Measurements from ENCODE around the gene DOCK7.
"Not testable (repeated sequence)": the region's sequence is repeated elsewhere in the genome, so short reads cannot be mapped to it uniquely, and the experiment has no call there.

Gene DOCK7

DNA sequence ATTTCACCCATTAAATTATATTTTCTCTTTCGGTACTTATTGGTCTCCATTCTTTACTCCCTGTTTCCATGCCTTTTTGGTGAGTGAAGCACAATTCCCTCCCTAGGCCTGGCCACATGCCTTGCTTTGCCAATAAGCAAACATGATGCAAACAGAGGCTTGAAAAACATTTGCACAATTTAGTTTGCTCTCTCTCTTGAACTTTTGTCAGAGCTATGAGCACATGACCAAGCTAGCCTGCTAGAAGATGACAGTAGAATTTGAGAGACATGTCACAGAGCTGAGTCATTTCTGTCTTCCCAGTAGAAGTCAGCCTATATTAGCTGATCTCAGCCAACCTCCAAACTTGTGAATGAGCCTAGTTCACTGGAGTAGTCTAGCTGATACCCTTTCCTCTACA lies 66.3 kb downstream of the DOCK7 start:
- Histone ChIP-seq H3K9ac (ENCODE audit: low read depth in 1 of 2, low read length in 2 of 2) (no peak overlapping the region), H3K27ac (ENCODE audit: low read depth in 2 of 2, low read length in 2 of 2) (no peak overlapping the region), H3K36me3 (ENCODE audit: control insufficient read depth in 2 of 2, insufficient read depth in 2 of 2, low read length in 2 of 2) (peaks cover 6 to 13% of the 10 kb centered on the region in 2 donors), H3K27me3 (ENCODE audit: control insufficient read depth in 2 of 2, insufficient read depth in 2 of 2, low read length in 2 of 2) (no peaks in the 10 kb centered on the region), H3K4me1 (ENCODE audit: control insufficient read depth in 2 of 2, insufficient read depth in 2 of 2, low read length in 2 of 2) (no peaks in the 10 kb centered on the region), H3K9me3 (ENCODE audit: control insufficient read depth in 2 of 2, low read length in 2 of 2) (no peaks in the 10 kb centered on the region), H3K4me3 (ENCODE audit: low read length in 2 of 2) (no peak overlapping the region)

DNA sequence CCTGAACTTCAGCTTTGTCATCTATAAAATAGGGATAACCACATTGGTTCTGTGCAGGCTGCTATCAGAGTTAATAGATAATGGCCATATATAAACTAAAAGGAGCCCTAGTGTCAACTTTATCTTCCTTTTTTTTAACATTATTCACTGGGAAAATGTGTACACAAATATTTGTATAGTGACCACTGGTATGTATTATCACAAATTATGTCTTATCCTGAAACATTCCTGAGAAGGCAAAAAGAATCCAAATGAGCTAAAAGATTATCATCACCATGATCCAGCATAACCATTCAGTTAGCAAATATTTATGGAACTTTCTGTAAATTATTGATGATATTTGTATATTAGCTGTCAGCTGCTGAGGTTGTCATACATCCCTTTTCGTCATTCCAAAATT lies 74.3 kb downstream of the DOCK7 start:
- H3K9ac ChIP-seq (ENCODE audit: low read depth in 1 of 2, low read length in 2 of 2): no peak overlapping the region
- H3K4me3 ChIP-seq (ENCODE audit: low read length in 2 of 2): no peak overlapping the region
- H3K4me1 ChIP-seq (ENCODE audit: control insufficient read depth in 2 of 2, insufficient read depth in 2 of 2, low read length in 2 of 2): no peaks in the 10 kb centered on the region

DNA sequence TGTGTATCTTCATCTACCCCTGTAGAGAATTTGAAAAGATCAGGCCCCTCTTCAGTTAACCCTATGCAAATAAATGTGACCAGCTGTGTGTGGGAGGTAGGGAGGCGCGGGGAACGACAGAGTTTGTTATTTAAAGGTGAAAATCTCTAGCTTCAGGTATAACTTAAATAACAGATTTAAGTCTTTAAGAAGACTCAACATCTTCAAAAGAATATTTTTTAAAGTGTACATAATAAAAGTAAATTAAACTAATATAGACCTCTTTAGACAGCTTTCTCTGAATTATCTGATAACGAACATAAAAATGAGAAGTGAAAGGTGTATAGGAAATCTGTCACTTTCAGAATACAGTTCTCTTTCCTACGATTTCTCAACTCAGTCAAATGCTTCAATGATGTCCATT lies 74.9 kb downstream of the DOCK7 start:
- Histone ChIP-seq H3K27ac (ENCODE audit: low read depth in 2 of 2, low read length in 2 of 2) (no peak overlapping the region), H3K27me3 (ENCODE audit: control insufficient read depth in 2 of 2, insufficient read depth in 2 of 2, low read length in 2 of 2) (no peaks in the 10 kb centered on the region), H3K4me3 (ENCODE audit: low read length in 2 of 2) (no peak overlapping the region), H3K4me1 (ENCODE audit: control insufficient read depth in 2 of 2, insufficient read depth in 2 of 2, low read length in 2 of 2) (no peaks in the 10 kb centered on the region), H3K9me3 (ENCODE audit: control insufficient read depth in 2 of 2, low read length in 2 of 2) (no peaks in the 10 kb centered on the region), H3K36me3 (ENCODE audit: control insufficient read depth in 2 of 2, insufficient read depth in 2 of 2, low read length in 2 of 2) (peaks cover 0 to 2% of the 10 kb centered on the region in 2 donors), H3K9ac (ENCODE audit: low read depth in 1 of 2, low read length in 2 of 2) (no peak overlapping the region)

More for the DNA sequence above, 74.3 kb downstream of the DOCK7 start:
- H3K9me3 ChIP-seq (ENCODE audit: control insufficient read depth in 2 of 2, low read length in 2 of 2): no peaks in the 10 kb centered on the region
- H3K27ac ChIP-seq (ENCODE audit: low read depth in 2 of 2, low read length in 2 of 2): no peak overlapping the region
- H3K27me3 ChIP-seq (ENCODE audit: control insufficient read depth in 2 of 2, insufficient read depth in 2 of 2, low read length in 2 of 2): no peaks in the 10 kb centered on the region
- peaks cover 0 to 2% of the 10 kb centered on the region in 2 donors for H3K36me3 ChIP-seq (ENCODE audit: control insufficient read depth in 2 of 2, insufficient read depth in 2 of 2, low read length in 2 of 2)

DNA sequence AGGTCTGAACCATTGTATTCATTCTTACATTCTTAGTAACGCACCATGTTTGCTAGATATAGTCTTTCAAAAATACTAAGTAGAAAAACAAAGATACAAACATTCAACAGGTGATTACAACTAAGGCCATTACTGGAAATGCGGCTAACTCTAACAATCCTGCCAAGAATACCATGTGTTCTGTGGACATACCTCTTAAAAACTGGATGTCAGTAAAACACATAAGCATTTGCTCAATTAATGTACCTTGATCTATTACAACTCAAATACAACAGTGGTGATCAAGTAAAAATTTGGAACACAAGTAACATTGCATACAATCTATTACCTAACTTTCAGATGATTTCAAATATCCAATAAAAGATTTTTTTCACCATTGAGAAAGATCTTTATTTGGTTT lies 75.4 kb downstream of the DOCK7 start:
- H3K4me1 ChIP-seq (ENCODE audit: control insufficient read depth in 2 of 2, insufficient read depth in 2 of 2, low read length in 2 of 2): no peaks in the 10 kb centered on the region
- H3K27me3 ChIP-seq (ENCODE audit: control insufficient read depth in 2 of 2, insufficient read depth in 2 of 2, low read length in 2 of 2): no peaks in the 10 kb centered on the region
- H3K9ac ChIP-seq (ENCODE audit: low read depth in 1 of 2, low read length in 2 of 2): no peak overlapping the region
- H3K4me3 ChIP-seq (ENCODE audit: low read length in 2 of 2): no peak overlapping the region
- H3K36me3 ChIP-seq (ENCODE audit: control insufficient read depth in 2 of 2, insufficient read depth in 2 of 2, low read length in 2 of 2): peaks cover 0 to 2% of the 10 kb centered on the region in 2 donors
- H3K27ac ChIP-seq (ENCODE audit: low read depth in 2 of 2, low read length in 2 of 2): no peak overlapping the region
- no peaks in the 10 kb centered on the region for H3K9me3 ChIP-seq (ENCODE audit: control insufficient read depth in 2 of 2, low read length in 2 of 2)

DNA sequence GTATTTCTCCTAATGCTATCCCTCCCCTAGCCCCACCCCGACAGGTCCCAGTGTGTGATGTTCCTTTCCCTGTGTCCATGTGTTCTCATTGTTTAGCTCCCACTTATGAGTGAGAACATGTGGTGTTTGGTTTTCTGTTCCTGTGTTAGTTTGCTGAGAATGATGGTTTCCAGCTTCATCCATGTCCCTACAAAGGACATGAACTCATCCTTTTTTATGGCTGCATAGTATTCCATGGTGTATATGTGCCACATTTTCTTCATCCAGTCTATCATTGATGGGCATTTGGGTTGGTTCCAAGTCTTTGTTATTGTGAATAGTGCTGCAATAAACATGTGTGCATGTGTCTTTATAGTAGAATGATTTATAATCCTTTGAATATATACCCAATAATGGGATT lies 77.6 kb downstream of the DOCK7 start:
- not testable (repeated sequence) for H3K4me1 ChIP-seq (ENCODE audit: control insufficient read depth in 2 of 2, insufficient read depth in 2 of 2, low read length in 2 of 2); H3K27me3 ChIP-seq (ENCODE audit: control insufficient read depth in 2 of 2, insufficient read depth in 2 of 2, low read length in 2 of 2); H3K27ac ChIP-seq (ENCODE audit: low read depth in 2 of 2, low read length in 2 of 2); H3K9ac ChIP-seq (ENCODE audit: low read depth in 1 of 2, low read length in 2 of 2); H3K4me3 ChIP-seq (ENCODE audit: low read length in 2 of 2); H3K36me3 ChIP-seq (ENCODE audit: control insufficient read depth in 2 of 2, insufficient read depth in 2 of 2, low read length in 2 of 2); H3K9me3 ChIP-seq (ENCODE audit: control insufficient read depth in 2 of 2, low read length in 2 of 2)

DNA sequence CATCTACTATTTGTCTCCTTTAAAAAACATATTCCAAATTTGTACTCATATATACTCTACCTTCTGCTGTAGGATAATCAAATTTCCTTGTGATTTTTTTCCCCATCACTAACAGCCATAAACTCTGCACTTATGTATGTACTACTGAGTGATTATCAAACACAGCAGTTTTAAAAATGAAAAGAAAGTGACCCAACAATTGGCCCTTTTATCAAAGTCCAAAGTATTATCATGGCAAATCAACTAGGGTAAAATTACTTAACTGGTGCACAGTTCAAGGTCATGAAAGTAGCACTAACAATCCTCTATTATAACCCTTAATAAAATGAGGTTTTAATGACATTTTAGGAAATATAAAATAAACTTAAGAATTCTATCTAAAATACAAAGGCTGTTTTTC lies 79.3 kb downstream of the DOCK7 start:
- no peak overlapping the region for H3K27ac ChIP-seq (ENCODE audit: low read depth in 2 of 2, low read length in 2 of 2)
- peaks cover 0 to 2% of the 10 kb centered on the region in 2 donors for H3K36me3 ChIP-seq (ENCODE audit: control insufficient read depth in 2 of 2, insufficient read depth in 2 of 2, low read length in 2 of 2)
- H3K27me3 ChIP-seq (ENCODE audit: control insufficient read depth in 2 of 2, insufficient read depth in 2 of 2, low read length in 2 of 2): no peaks in the 10 kb centered on the region
- H3K4me1 ChIP-seq (ENCODE audit: control insufficient read depth in 2 of 2, insufficient read depth in 2 of 2, low read length in 2 of 2): no peaks in the 10 kb centered on the region
- no peaks in the 10 kb centered on the region for H3K9me3 ChIP-seq (ENCODE audit: control insufficient read depth in 2 of 2, low read length in 2 of 2)
- H3K4me3 ChIP-seq (ENCODE audit: low read length in 2 of 2): no peak overlapping the region
- no peak overlapping the region for H3K9ac ChIP-seq (ENCODE audit: low read depth in 1 of 2, low read length in 2 of 2)

DNA sequence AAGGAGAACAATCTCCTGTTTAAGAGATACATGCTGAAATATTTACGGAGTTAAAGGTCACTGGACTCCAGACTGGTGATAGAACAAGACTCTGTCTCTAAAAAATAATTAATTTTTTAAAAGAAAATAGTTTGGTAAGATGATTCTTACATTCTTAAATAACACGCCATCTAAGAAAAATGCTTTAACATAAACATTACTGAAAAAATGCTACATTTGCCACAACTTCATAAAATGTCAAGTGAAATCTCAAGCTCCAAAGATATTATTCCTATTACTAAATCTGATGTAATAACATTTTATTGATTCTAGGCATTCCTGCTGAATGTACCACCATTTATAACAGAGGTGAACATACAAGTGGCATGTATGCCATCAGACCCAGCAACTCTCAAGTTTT lies 86.7 kb downstream of the DOCK7 start:
- Histone ChIP-seq H3K36me3 (ENCODE audit: control insufficient read depth in 2 of 2, insufficient read depth in 2 of 2, low read length in 2 of 2) (no peaks in the 10 kb centered on the region), H3K4me1 (ENCODE audit: control insufficient read depth in 2 of 2, insufficient read depth in 2 of 2, low read length in 2 of 2) (no peaks in the 10 kb centered on the region), H3K9me3 (ENCODE audit: control insufficient read depth in 2 of 2, low read length in 2 of 2) (no peaks in the 10 kb centered on the region), H3K27me3 (ENCODE audit: control insufficient read depth in 2 of 2, insufficient read depth in 2 of 2, low read length in 2 of 2) (no peaks in the 10 kb centered on the region), H3K4me3 (ENCODE audit: low read length in 2 of 2) (no peak overlapping the region), H3K27ac (ENCODE audit: low read depth in 2 of 2, low read length in 2 of 2) (no peak overlapping the region), H3K9ac (ENCODE audit: low read depth in 1 of 2, low read length in 2 of 2) (no peak overlapping the region)

DNA sequence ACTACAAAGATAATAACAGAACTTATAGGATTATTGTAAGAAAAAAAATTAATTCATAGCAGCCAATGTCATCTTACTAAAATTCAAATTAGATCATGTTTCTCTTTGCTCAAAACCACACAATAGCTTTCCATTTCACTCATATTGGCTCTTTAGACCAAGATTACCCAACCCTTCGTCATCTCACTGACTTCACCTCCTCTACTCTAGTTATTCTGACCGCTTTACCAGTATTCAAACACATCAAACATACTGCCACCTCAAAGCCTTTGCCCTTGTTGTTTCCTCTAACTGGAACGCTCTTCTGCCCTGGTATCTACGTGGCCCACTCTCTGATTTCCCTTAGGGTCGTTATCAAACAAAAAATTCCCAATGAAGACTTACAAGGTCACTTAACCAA lies 89.1 kb downstream of the DOCK7 start:
- Histone ChIP-seq H3K9me3 (ENCODE audit: control insufficient read depth in 2 of 2, low read length in 2 of 2) (no peaks in the 10 kb centered on the region), H3K9ac (ENCODE audit: low read depth in 1 of 2, low read length in 2 of 2) (no peak overlapping the region), H3K27ac (ENCODE audit: low read depth in 2 of 2, low read length in 2 of 2) (no peak overlapping the region), H3K4me3 (ENCODE audit: low read length in 2 of 2) (no peak overlapping the region), H3K27me3 (ENCODE audit: control insufficient read depth in 2 of 2, insufficient read depth in 2 of 2, low read length in 2 of 2) (no peaks in the 10 kb centered on the region), H3K4me1 (ENCODE audit: control insufficient read depth in 2 of 2, insufficient read depth in 2 of 2, low read length in 2 of 2) (no peaks in the 10 kb centered on the region), H3K36me3 (ENCODE audit: control insufficient read depth in 2 of 2, insufficient read depth in 2 of 2, low read length in 2 of 2) (no peaks in the 10 kb centered on the region)

DNA sequence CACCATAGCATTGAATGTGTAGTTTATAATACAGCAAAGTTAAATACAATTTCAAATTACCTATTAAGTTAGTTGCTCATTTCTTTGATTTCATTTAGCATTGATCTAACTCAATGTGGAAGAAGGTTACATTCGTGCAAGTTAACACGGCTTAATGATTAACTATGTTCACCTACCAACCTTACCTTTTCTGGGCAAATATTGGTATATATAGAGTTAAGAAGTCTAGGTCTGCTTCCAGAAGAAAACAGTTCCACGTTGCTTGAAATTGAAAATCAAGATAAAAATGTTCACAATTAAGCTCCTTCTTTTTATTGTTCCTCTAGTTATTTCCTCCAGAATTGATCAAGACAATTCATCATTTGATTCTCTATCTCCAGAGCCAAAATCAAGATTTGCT lies 90.9 kb downstream of the DOCK7 start, which contains the start of gene ANGPTL3:
Gene ANGPTL3 (plus strand): TSS at position 240 of the 400 bp plus-strand sequence. CDS start 47 bp downstream, at position 287.
- Histone ChIP-seq H3K36me3 (ENCODE audit: control insufficient read depth in 2 of 2, insufficient read depth in 2 of 2, low read length in 2 of 2) (no peaks in the 10 kb centered on the region), H3K4me1 (ENCODE audit: control insufficient read depth in 2 of 2, insufficient read depth in 2 of 2, low read length in 2 of 2) (no peaks in the 10 kb centered on the region), H3K9me3 (ENCODE audit: control insufficient read depth in 2 of 2, low read length in 2 of 2) (no peaks in the 10 kb centered on the region), H3K27me3 (ENCODE audit: control insufficient read depth in 2 of 2, insufficient read depth in 2 of 2, low read length in 2 of 2) (no peaks in the 10 kb centered on the region), H3K9ac (ENCODE audit: low read depth in 1 of 2, low read length in 2 of 2) (no peak within 1 kb of the TSS), H3K27ac (ENCODE audit: low read depth in 2 of 2, low read length in 2 of 2) (no peak within 1 kb of the TSS), H3K4me3 (ENCODE audit: low read length in 2 of 2) (no peak within 1 kb of the TSS)

DNA sequence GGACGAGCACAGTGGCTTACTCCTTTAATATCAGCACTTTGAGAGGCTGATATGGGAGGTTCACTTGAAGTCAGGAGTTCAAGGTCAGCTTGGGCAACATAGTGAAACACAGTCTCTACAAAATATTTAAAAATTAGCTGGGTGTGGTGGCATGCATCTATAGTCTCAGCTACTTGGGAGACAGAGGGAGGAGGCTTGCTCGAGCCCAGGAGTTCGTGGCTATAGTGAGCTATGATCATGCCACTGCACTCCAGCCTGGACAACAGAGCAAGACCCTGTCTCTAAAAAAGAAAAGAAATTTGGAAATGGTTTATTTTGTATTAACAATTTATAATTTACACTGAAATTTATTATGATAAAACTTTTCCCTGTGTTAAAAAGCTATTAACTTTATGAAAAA lies 92.5 kb downstream of the DOCK7 start:
- no peak overlapping the region for H3K4me3 ChIP-seq (ENCODE audit: low read length in 2 of 2)
- H3K27ac ChIP-seq (ENCODE audit: low read depth in 2 of 2, low read length in 2 of 2): no peak overlapping the region
- no peaks in the 10 kb centered on the region for H3K9me3 ChIP-seq (ENCODE audit: control insufficient read depth in 2 of 2, low read length in 2 of 2)
- no peak overlapping the region for H3K9ac ChIP-seq (ENCODE audit: low read depth in 1 of 2, low read length in 2 of 2)
- H3K27me3 ChIP-seq (ENCODE audit: control insufficient read depth in 2 of 2, insufficient read depth in 2 of 2, low read length in 2 of 2): no peaks in the 10 kb centered on the region
- H3K4me1 ChIP-seq (ENCODE audit: control insufficient read depth in 2 of 2, insufficient read depth in 2 of 2, low read length in 2 of 2): no peaks in the 10 kb centered on the region
- no peaks in the 10 kb centered on the region for H3K36me3 ChIP-seq (ENCODE audit: control insufficient read depth in 2 of 2, insufficient read depth in 2 of 2, low read length in 2 of 2)

DNA sequence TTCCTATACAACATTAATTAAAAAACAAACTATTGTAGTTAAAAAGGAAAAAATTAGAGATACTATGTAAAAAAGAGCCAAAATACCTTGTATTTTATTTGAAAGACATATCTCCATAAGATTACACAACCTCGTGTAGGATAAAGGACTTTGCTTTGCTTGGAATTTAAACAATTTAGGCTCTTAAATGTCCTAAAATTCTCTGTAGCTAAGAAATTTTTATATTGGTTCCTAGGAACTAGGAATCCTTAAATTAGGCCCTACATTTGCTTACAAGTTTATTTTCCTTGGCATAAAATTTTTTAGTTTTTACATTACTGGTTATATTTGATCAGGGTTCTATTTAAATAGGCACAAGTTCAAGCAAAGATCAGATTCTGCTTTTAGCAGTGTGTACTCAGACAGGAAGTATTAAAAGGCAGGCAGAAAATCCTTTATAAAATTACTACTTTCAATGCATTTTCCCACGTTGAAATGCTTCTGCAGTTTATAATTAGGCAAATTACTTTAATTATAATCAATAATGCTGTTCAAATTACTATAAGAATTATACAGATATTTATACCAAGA lies 94.3 kb downstream of the DOCK7 start:
- H3K36me3 ChIP-seq (ENCODE audit: control insufficient read depth in 2 of 2, insufficient read depth in 2 of 2, low read length in 2 of 2): peaks cover 0 to 2% of the 10 kb centered on the region in 2 donors
- no peaks in the 10 kb centered on the region for H3K27me3 ChIP-seq (ENCODE audit: control insufficient read depth in 2 of 2, insufficient read depth in 2 of 2, low read length in 2 of 2)
- H3K4me1 ChIP-seq (ENCODE audit: control insufficient read depth in 2 of 2, insufficient read depth in 2 of 2, low read length in 2 of 2): no peaks in the 10 kb centered on the region
- no peak overlapping the region for H3K4me3 ChIP-seq (ENCODE audit: low read length in 2 of 2)
- no peak overlapping the region for H3K9ac ChIP-seq (ENCODE audit: low read depth in 1 of 2, low read length in 2 of 2)
- H3K9me3 ChIP-seq (ENCODE audit: control insufficient read depth in 2 of 2, low read length in 2 of 2): no peaks in the 10 kb centered on the region
- no peak overlapping the region for H3K27ac ChIP-seq (ENCODE audit: low read depth in 2 of 2, low read length in 2 of 2)

Measured in mucosa of rectum (tissue), 2 donors.